Glutamatergic neuron (in vitro differentiated cells): ENCODE results near the gene ANO7. TPM values are rescaled to one million over a fixed set of nuclear protein-coding genes. Genes with fewer than 3 reads are reported as not detected.
A peak's percentile ranks its signal among the peaks of the same experiment; 100 is the strongest.

Source experiments
- DNase-seq: peaks from one replicate; pipeline ENCODE4 v3.0.0; 2022
- H3K27ac Mint-ChIP-seq: one replicate; pipeline ENCODE4 v1.8.0; 2020; ENCODE audit warnings: mild to moderate bottlenecking, mixed read lengths, inconsistent platforms; ENCODE audit not compliant: unreplicated experiment
- H3K27me3 Mint-ChIP-seq: one replicate; pipeline ENCODE4 v1.8.0; 2020; ENCODE audit warnings: mild to moderate bottlenecking, moderate library complexity, mixed read lengths, inconsistent platforms; ENCODE audit not compliant: unreplicated experiment
- H3K36me3 Mint-ChIP-seq: one replicate; pipeline ENCODE4 v1.8.0; 2020; ENCODE audit warnings: mild to moderate bottlenecking, mixed read lengths, inconsistent platforms; ENCODE audit not compliant: unreplicated experiment
- H3K4me1 Mint-ChIP-seq: one replicate; pipeline ENCODE4 v1.8.0; 2020; ENCODE audit warnings: mild to moderate bottlenecking, low read depth, mixed read lengths, inconsistent platforms; ENCODE audit not compliant: unreplicated experiment
- H3K4me3 Mint-ChIP-seq: one replicate; pipeline ENCODE4 v1.8.0; 2020; ENCODE audit warnings: mild to moderate bottlenecking, mixed read lengths, inconsistent platforms; ENCODE audit not compliant: unreplicated experiment
- H3K9me3 Mint-ChIP-seq: one replicate; pipeline ENCODE4 v1.8.0; 2020; ENCODE audit warnings: mild to moderate bottlenecking, moderate library complexity, mixed read lengths, inconsistent platforms; ENCODE audit not compliant: unreplicated experiment
- CTCF ChIP-seq: fragments of 200-600 bp; sonication (generic); IDR thresholded peaks from one replicate; pipeline ENCODE4 v1.5.0; 2021; ENCODE audit not compliant: partially characterized antibody, unreplicated experiment
- total RNA-seq: library from RNA; stranded (reverse); fragmentation: NEBNext Ultra II Directional; extraction: Animal tissue kit (Norgen Biotek cat#: 25700); gene quantifications from one replicate; pipeline ENCODE4 v1.2.1, GENCODE V29; 2021; ENCODE audit not compliant: unreplicated experiment

ANO7 gene
- total RNA-seq, 1 donor from 2014 or later: 2.6 TPM

- H3K4me1 Mint-ChIP-seq: no peaks in the 10 kb centered on the region
- peak overlapping the region; percentile 62 for H3K27ac Mint-ChIP-seq
- H3K36me3 Mint-ChIP-seq: no peaks in the 10 kb centered on the region
- H3K9me3 Mint-ChIP-seq: peaks cover 4% of the 10 kb centered on the region
- no peak for DNase-seq
- no peak for TF ChIP-seq CTCF
- no peak overlapping the region for H3K4me3 Mint-ChIP-seq
- peaks cover 7% of the 10 kb centered on the region for H3K27me3 Mint-ChIP-seq
These were observed 46.4 kb upstream of the ANO7 start for GRCh38 chr2:241142063-241142462.

- TF ChIP-seq CTCF: no peak
- H3K4me3 Mint-ChIP-seq: no peak overlapping the region
- DNase-seq: no peak
- peaks cover 7% of the 10 kb centered on the region for H3K27me3 Mint-ChIP-seq
- no peaks in the 10 kb centered on the region for H3K4me1 Mint-ChIP-seq
- no peaks in the 10 kb centered on the region for H3K36me3 Mint-ChIP-seq
- H3K9me3 Mint-ChIP-seq: peaks cover 4% of the 10 kb centered on the region
- no peak overlapping the region for H3K27ac Mint-ChIP-seq
These were observed 45.9 kb upstream of the ANO7 start for GRCh38 chr2:241142593-241142992.

GRCh38 chr2:241146286-241146685 lies 42.2 kb upstream of the ANO7 start:
- H3K9me3 Mint-ChIP-seq: peaks cover 10% of the 10 kb centered on the region
- H3K36me3 Mint-ChIP-seq: peaks cover 5% of the 10 kb centered on the region
- no peak overlapping the region for H3K4me3 Mint-ChIP-seq
- TF ChIP-seq CTCF: no peak
- DNase-seq: no peak
- peaks cover 10% of the 10 kb centered on the region for H3K27me3 Mint-ChIP-seq
- no peak overlapping the region for H3K27ac Mint-ChIP-seq
- H3K4me1 Mint-ChIP-seq: peaks cover 10% of the 10 kb centered on the region

- Mint-ChIP-seq H3K36me3 (peaks cover 5% of the 10 kb centered on the region), H3K27ac (no peak overlapping the region), H3K4me3 (peak overlapping the region; percentile 99), H3K9me3 (peaks cover 11% of the 10 kb centered on the region), H3K4me1 (peaks cover 10% of the 10 kb centered on the region), H3K27me3 (peaks cover 4% of the 10 kb centered on the region)
- TF ChIP-seq CTCF: no peak
- DNase-seq: no peak
These were observed 41.1 kb upstream of the ANO7 start for GRCh38 chr2:241147336-241147735.

GRCh38 chr2:241148239-241148638 lies 40.2 kb upstream of the ANO7 start:
- peaks cover 10% of the 10 kb centered on the region for H3K4me1 Mint-ChIP-seq
- no peak overlapping the region for H3K27ac Mint-ChIP-seq
- H3K27me3 Mint-ChIP-seq: peaks cover 4% of the 10 kb centered on the region

More at GRCh38 chr2:241148239-241148638, 40.2 kb upstream of the ANO7 start:
- Mint-ChIP-seq H3K4me3 (peak overlapping the region; percentile 99), H3K36me3 (peaks cover 5% of the 10 kb centered on the region), H3K9me3 (peaks cover 7% of the 10 kb centered on the region)
- no peak for DNase-seq
- TF ChIP-seq CTCF: no peak
